Measurements from ENCODE around the gene ZNFX1. TPM values are rescaled to one million over a fixed set of nuclear protein-coding genes. Genes with fewer than 3 reads are reported as not detected.

ZNFX1 gene
- total RNA-seq, 2 donors from 2014 or later = 8.1 to 8.9 TPM

DNA sequence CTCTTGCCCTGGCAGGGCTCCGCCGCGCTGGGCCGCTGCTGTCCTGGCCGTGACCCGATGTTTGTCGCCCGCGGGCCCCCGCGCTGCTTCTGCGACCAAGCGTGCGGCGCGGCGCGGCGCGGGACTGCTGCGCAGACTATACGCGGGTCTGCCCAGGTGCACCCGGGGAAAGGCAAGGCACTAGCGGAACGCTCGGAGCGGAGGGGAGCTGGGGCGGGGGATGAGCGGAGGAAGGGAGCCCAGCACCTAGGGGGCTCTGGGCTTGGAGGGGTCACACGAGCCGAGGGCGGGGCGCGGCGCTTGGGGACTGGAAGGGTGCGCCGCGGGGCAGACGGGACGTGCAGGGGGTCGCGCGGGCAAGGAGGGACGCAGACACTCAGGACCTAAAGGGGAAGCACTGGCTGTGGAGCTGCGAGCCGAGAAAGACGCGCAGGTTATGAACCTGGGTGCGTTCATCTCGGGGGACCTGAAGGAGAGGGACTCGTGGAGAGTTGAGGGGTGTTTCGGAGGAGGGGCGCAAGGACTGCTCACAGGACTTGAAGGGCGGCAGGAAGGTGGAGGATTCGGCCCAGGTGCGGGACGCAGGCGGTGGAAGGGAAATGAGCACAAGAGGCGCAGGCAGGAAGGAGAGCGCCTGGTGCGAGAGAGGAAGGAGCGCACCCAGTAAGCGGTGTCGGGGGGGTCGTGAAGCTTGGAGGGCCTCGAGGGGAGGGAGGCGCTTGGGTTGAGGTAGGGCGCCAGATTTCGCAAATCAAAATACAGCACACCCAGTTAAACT, 40.8 kb upstream of the ZNFX1 start:
- Histone ChIP-seq H3K9ac (ENCODE audit: extremely low read depth, low read length, poor library complexity, severe bottlenecking) (no peak overlapping the region), H3K36me3 (ENCODE audit: control insufficient read depth, insufficient read depth, low read length) (no peaks in the 10 kb centered on the region), H3K9me3 (ENCODE audit: control insufficient read depth, low read length) (peaks cover 9% of the 10 kb centered on the region), H3K4me1 (ENCODE audit: control insufficient read depth, insufficient read depth, low read length) (no peaks in the 10 kb centered on the region), H3K27me3 (ENCODE audit: control insufficient read depth, insufficient read depth, low read length, poor library complexity, severe bottlenecking) (peaks cover 43% of the 10 kb centered on the region), H3K27ac (ENCODE audit: low read depth, low read length) (no peak overlapping the region), H3K4me3 (ENCODE audit: low read length) (peak overlapping the region; percentile 79)
- DNase-seq = peak; percentile 76
- TF ChIP-seq, protein P1, sequence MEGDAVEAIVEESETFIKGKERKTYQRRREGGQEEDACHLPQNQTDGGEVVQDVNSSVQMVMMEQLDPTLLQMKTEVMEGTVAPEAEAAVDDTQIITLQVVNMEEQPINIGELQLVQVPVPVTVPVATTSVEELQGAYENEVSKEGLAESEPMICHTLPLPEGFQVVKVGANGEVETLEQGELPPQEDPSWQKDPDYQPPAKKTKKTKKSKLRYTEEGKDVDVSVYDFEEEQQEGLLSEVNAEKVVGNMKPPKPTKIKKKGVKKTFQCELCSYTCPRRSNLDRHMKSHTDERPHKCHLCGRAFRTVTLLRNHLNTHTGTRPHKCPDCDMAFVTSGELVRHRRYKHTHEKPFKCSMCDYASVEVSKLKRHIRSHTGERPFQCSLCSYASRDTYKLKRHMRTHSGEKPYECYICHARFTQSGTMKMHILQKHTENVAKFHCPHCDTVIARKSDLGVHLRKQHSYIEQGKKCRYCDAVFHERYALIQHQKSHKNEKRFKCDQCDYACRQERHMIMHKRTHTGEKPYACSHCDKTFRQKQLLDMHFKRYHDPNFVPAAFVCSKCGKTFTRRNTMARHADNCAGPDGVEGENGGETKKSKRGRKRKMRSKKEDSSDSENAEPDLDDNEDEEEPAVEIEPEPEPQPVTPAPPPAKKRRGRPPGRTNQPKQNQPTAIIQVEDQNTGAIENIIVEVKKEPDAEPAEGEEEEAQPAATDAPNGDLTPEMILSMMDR (conservative IDR thresholded peaks at IDR 0.05) = no peak
- peaks cover 18% of the 10 kb centered on the region for H3K4me1 Mint-ChIP-seq
- no peaks in the 10 kb centered on the region for H3K36me3 Mint-ChIP-seq (ENCODE audit: low read depth)
- 1% methylated on average over 24 to 67 of the region's 70 CpGs for WGBS, 2 experiments (ENCODE audit: insufficient coverage in 1 of 2, insufficient read length in 1 of 2)
- peak overlapping the region; percentile 58 for H3K4me3 Mint-ChIP-seq
- no peak overlapping the region for H3K27ac Mint-ChIP-seq
- peaks cover 62% of the 10 kb centered on the region for H3K27me3 Mint-ChIP-seq (ENCODE audit: insufficient read depth)
- no peaks in the 10 kb centered on the region for H3K9me3 Mint-ChIP-seq

DNA sequence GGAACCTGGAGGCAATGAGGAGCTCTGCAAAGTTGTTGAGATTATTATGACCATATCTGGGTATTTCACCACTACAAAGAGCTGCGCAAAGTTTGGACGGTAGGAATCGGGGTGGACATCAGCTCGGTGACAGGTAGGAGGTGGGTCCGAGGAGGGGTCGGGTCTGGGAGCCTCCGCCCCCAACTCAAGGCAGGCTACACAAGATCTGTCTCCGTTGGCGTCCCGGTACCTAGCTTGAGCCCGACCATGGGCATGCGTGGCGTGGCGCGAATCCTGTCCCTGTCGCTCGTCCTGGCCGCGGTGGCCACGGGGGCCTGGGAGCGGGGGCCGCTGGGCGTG, 40.2 kb upstream of the ZNFX1 start:
- no peaks in the 10 kb centered on the region for H3K36me3 Mint-ChIP-seq (ENCODE audit: low read depth)
- 7 to 20% methylated on average over 1 to 23 of the region's 23 CpGs for WGBS, 2 experiments (ENCODE audit: insufficient coverage in 1 of 2, insufficient read length in 1 of 2)
- H3K27ac ChIP-seq (ENCODE audit: low read depth, low read length) = no peak overlapping the region
- peaks cover 63% of the 10 kb centered on the region for H3K27me3 Mint-ChIP-seq (ENCODE audit: insufficient read depth)
- no peaks in the 10 kb centered on the region for H3K9me3 Mint-ChIP-seq
- H3K4me3 Mint-ChIP-seq = peak overlapping the region; percentile 58
- DNase-seq = no peak
- H3K9ac ChIP-seq (ENCODE audit: extremely low read depth, low read length, poor library complexity, severe bottlenecking) = no peak overlapping the region
- H3K4me1 ChIP-seq (ENCODE audit: control insufficient read depth, insufficient read depth, low read length) = no peaks in the 10 kb centered on the region
- H3K27ac Mint-ChIP-seq = no peak overlapping the region
- peak overlapping the region; percentile 79 for H3K4me3 ChIP-seq (ENCODE audit: low read length)
- TF ChIP-seq, protein P1 (conservative IDR thresholded peaks at IDR 0.05) = no peak
- H3K4me1 Mint-ChIP-seq = peaks cover 16% of the 10 kb centered on the region
- peaks cover 9% of the 10 kb centered on the region for H3K9me3 ChIP-seq (ENCODE audit: control insufficient read depth, low read length)
- H3K27me3 ChIP-seq (ENCODE audit: control insufficient read depth, insufficient read depth, low read length, poor library complexity, severe bottlenecking) = peaks cover 43% of the 10 kb centered on the region
- no peaks in the 10 kb centered on the region for H3K36me3 ChIP-seq (ENCODE audit: control insufficient read depth, insufficient read depth, low read length)

DNA sequence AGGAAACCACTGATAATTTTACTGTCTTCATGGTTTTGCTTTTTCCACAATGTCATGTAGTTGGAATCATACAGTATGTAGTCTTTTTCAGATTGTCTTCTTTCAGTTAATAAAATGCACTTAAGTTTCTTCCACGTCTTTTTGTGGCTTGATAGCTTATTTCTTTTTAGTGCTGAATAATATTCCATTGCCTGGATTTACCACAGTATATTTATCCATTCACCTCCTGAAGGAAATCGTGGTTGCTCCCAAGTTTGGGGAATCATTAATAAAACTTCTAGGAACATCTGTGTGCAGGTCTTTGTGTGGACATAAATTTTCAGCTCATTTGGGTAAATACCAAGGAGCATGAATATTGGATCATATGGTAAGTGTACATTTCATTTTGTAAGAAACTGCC, 38.8 kb upstream of the ZNFX1 start:
- Histone ChIP-seq H3K4me1 (ENCODE audit: control insufficient read depth, insufficient read depth, low read length) (no peaks in the 10 kb centered on the region), H3K9ac (ENCODE audit: extremely low read depth, low read length, poor library complexity, severe bottlenecking) (no peak overlapping the region), H3K27me3 (ENCODE audit: control insufficient read depth, insufficient read depth, low read length, poor library complexity, severe bottlenecking) (peaks cover 43% of the 10 kb centered on the region), H3K4me3 (ENCODE audit: low read length) (no peak overlapping the region), H3K27ac (ENCODE audit: low read depth, low read length) (no peak overlapping the region), H3K36me3 (ENCODE audit: control insufficient read depth, insufficient read depth, low read length) (no peaks in the 10 kb centered on the region), H3K9me3 (ENCODE audit: control insufficient read depth, low read length) (peaks cover 9% of the 10 kb centered on the region)
- DNase-seq = no peak
- Mint-ChIP-seq H3K27me3 (ENCODE audit: insufficient read depth) (peaks cover 63% of the 10 kb centered on the region), H3K36me3 (ENCODE audit: low read depth) (no peaks in the 10 kb centered on the region), H3K9me3 (no peaks in the 10 kb centered on the region), H3K4me3 (no peak overlapping the region), H3K27ac (no peak overlapping the region), H3K4me1 (peaks cover 16% of the 10 kb centered on the region)
- WGBS, 2 experiments (ENCODE audit: insufficient coverage in 1 of 2, insufficient read length in 1 of 2) = 71 to 96% methylated on average over 1 to 2 of the region's 2 CpGs
- TF ChIP-seq, protein P1 (conservative IDR thresholded peaks at IDR 0.05) = no peak

All from endodermal cell (in vitro differentiated cells).